ENCODE results near the gene SYCN.
"Not testable (repeated sequence)": the region's sequence is repeated elsewhere in the genome, so short reads cannot be mapped to it uniquely, and the experiment has no call there.

SYCN gene

GRCh38 chr19:39203372-39204341, at the start of gene SYCN:
Gene SYCN (minus strand): TSS chr19:39204263. CDS start chr19:39204254, 9 bp downstream.
- no peak for DNase-seq (ENCODE audit: low spot score)

DNA sequence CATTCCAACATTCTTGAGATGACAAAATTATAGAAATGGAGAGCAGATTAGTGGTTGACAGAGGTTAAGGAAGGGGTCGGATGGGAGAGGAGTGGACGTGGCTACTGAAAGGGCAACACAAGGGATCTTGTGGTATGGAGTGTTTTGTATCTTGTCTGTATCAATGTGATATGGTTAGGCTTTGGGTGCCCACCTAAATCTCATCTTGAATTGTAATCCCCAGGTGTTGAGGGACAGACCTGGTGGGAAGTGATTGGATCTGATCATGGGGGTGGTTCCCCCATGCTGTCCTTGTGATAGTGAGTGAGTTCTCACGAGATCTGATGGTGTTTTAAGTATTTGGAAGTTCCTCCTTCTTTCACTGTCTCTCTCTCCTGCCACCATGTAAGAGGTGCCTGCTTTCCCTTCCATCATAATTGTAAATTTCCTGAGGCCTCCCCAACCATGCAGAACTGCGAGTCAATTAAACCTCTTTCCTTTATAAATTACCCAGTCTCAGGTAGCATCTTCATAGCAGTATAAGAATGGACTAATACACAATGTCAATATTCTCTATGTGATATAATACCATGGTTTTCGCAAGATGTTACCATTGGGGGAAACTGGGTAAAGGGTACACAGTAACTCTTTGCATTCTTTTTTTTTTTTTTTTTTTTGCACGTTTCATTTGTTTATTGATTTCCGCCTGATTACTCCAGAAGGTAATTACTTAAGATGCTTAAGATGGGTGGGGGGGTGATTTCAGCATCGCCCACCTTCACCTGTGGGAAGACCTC, 49.5 kb upstream of the SYCN start:
- DNase-seq (ENCODE audit: low spot score), result no peak

GRCh38 chr19:39252458-39252857, 48.4 kb upstream of the SYCN start:
- no peak for DNase-seq (ENCODE audit: low spot score)

GRCh38 chr19:39251846-39252245, 47.8 kb upstream of the SYCN start:
- no peak for DNase-seq (ENCODE audit: low spot score)

DNA sequence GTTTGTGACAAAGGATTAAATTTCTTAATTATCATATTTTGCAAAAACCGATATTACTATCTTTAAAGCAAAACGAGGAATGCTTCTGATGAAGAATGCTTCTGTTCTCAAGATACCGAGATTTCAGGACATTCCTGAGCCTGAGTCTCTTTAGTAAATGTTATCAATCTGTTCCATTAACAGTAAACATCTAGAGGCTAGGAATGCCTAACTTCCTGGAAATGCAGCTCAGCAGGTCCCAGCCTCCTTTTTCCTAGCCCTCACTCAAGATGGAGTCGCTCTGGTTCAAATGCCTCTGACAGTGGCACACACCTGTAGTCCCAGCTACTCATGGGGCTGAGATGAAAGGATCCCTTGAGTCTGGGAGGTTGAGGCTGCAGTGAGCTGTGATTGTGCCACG, 47.0 kb upstream of the SYCN start:
- DNase-seq (ENCODE audit: low spot score), result no peak

- no peak for DNase-seq (ENCODE audit: low spot score)
Measured at GRCh38 chr19:39248806-39249205, 44.7 kb upstream of the SYCN start, which contains the start of gene IFNL4. Gene IFNL4 (minus strand): TSS chr19:39248856.

DNA sequence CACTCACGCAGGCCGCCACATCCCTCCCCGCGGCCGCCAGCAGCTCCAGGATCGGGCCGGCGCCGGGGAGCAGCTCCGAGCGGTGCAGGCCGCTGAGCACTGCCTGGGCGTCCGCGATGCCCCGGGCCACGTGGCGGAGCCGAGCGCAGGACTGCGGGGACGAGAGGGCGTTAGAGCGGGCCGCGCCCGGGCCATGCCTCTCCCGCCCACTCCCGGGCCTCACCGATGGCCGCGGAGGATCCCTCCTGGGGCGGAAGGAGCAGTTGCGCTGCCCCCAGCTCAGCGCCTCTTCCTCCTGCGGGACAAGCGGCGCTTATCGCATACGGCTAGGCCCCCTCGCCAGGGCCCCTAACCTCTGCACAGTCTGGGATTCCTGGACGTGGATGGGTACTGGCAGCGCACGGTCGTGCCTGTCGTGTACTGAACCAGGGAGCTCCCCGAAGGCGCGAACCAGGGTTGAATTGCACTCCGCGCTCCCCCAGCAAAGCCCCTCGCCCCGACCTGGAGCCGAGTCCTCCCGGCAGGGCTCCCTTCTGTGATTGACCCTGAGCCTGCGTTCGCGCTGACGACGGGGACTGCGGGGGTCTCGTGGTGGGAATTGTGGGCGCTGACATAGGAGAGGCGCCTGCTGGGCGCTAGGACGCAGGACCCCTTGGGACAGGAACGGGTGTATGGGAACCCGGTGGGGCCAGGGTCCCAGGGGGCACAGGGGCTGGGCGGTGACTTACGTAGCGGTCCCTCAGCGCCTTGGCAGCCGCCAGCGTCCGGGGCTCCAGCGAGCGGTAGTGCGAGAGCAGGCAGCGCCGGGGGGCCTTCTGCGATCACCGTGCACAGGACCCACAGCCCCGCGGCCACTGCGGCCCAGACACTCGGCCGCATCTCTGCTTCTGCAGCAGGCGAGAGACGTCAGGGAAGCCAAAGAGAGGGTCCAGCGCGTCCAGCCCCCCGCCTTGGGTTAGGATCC, 43.9 kb upstream of the SYCN start:
- DNase-seq (ENCODE audit: low spot score), result no peak

DNA sequence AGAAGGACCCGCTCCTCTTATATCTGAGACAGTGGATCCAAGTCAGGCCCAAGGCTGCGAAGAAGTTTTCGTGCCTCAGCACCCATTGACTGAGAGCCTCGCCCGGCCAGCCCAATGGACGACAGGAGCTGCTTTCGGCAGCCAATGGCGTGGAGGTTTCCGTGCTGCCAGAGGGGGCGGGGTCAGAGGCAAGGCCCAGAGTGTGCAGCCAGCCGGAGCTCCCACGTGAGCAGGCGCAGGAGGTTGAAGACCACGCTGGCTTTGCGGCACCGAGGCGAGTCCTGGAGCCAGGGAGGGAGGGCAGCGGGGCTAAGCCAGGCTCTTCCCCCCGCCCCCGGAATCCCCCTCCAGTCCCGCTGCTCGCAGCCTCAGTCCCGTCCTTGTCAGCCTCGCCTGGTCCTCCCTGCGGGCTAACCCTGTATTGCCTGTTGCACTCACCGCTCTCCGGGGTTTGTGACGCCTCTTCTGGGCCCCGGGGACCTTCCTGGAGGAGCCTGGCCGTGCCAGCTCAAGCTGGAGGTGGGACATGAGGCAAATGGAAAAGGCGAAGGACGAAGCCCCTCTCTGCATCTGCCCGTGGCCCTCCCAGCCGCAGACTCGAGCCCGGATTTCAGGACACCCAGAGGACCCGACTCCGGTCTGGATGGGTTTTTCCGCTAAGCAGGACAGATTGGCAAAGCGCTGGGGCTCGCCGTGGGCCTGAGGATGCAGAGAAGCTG, 43.0 kb upstream of the SYCN start:
- DNase-seq (ENCODE audit: low spot score), result peak; percentile 21

DNA sequence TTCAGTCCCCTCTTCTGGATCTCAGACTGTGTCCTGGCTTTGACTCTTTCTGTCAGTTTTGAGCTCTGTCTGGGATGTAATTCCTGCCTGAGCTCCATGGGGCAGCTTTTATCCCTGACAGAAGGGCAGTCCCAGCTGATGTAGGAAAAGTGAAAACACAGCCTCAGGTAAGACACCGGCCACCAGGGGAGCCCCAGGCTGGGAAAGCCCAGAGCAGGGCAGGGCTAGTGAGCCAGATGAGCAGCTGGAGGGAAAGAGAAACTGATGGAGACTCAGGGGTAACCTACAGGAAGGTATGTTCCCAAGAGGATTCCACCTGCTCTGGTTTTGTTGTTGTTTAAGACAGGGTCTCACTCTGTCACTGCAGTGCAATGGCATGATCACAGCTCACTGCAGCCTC, 41.1 kb upstream of the SYCN start:
- DNase-seq (ENCODE audit: low spot score), result not testable (repeated sequence)

DNA sequence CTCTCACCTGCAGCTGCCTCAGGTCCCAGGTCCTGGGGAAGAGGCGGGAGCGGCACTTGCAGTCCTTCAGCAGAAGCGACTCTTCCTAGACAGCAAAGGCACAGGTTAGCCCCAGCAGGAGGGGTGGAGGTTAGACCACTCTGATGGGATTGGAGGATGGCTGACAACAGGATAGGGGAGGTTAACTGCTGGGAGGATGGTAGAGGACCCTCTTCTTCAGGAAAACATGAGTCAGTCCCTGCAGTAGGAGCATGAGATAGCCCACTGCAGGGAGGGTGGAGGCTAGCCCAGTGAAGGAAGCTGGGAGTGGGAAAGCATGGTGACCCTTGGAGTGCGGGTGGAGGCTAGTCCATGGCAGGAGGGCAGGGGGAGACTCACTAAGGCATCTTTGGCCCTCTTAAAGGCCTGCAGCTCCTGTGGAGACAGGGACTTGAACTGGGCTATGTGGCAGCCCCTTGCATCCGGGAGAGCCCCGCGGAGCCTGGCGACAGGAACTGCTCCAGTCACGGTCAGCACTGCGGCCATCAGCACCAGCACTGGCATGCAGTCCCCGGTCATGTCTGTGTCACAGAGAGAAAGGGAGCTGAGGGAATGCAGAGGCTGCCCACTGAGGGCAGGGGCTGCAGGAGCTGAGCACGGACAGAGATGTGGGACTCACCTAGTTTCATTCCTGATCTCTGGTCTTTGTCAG, 40.5 kb upstream of the SYCN start, which contains the start of gene IFNL3:
TSS of gene IFNL3 (minus strand) at position 597 of the 691 bp plus-strand sequence. CDS start at position 558, 39 bp downstream.
- not testable (repeated sequence) for DNase-seq (ENCODE audit: low spot score)

DNA sequence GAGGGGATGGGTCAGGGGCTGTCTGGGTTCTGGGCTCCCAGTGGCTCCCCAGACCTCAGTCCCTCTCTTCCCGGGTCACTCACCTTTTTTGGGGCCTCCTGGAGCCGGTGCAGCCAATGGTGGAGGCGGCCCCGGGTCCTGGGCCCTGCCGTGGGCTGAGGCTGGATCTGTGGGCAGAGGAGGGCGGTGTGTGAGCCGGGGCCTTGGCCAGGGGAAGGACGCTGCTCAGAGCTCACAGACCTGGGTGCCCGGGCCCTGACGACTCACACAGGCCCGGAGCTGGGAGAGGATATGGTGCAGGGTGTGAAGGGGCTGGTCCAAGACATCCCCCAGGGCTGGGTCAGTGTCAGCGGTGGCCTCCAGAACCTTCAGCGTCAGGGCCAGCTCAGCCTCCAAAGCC, 39.7 kb upstream of the SYCN start:
- not testable (repeated sequence) for DNase-seq (ENCODE audit: low spot score)

GRCh38 chr19:39240421-39240820, 36.4 kb upstream of the SYCN start:
- no peak for DNase-seq (ENCODE audit: low spot score)

- no peak for DNase-seq (ENCODE audit: low spot score)
Measured at GRCh38 chr19:39238944-39239343, 34.9 kb upstream of the SYCN start.

DNA sequence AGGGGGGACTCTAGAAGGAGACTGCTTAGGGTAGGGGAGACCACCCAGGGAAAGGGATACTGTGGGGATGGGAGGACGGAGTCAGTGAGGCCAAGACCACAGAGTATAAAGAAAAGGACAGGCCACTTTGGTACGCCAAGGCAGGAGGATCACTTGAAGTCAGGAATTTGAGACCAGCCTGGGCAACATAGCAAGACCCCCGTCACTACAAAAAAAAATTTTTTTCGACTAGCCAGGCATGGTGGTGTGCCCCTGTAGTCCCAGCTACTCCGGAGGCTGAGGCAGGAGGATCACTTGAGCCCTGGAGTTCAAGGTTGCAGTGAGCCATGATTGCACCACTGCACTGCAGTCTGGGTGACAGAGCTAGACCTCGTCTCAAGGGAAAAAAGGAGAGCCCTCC, 34.1 kb upstream of the SYCN start:
- DNase-seq (ENCODE audit: low spot score), result no peak

- DNase-seq (ENCODE audit: low spot score), result peak; percentile 59
Measured at GRCh38 chr19:39237200-39238184, 33.4 kb upstream of the SYCN start.

DNA sequence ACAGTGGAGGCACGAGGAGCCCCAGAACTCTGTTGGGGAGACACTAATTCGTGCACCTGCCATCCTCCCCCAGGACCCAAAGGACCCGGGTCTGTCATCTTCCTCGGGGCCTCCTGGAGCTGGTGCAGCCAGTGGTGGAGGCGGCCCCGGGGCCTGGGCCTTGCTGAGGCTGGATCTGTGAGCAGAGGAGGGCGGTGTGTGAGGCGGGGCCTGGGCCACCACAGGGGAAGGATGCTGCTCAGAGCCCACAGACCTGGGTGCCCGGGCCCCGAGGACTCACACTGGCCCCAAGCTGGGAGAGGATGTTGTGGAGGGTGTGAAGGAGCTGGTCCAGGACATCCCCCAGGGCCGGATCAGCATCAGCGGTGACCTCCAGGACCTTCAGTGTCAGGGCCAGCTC, 32.5 kb upstream of the SYCN start:
- DNase-seq (ENCODE audit: low spot score), result peak; percentile 20

DNA sequence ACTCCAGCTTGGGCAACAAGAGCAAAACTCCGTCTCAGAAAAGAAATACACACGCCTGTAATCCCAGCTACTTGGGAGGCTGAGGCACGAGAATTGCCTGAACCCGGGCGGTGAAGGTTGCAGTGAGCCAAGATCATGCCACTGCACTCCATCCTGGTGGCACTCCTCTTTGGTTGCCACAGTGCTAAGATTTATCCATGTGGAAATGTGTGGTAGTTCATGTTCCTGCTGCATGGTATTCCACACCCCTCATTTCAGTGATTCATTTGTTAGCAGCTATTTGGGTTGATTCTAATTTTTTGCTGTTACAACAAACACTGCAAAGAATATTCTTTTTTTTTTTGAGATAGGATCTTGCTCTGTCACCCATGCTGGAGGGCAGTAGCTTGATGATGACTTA, 28.6 kb upstream of the SYCN start:
- DNase-seq (ENCODE audit: low spot score), result no peak

DNA sequence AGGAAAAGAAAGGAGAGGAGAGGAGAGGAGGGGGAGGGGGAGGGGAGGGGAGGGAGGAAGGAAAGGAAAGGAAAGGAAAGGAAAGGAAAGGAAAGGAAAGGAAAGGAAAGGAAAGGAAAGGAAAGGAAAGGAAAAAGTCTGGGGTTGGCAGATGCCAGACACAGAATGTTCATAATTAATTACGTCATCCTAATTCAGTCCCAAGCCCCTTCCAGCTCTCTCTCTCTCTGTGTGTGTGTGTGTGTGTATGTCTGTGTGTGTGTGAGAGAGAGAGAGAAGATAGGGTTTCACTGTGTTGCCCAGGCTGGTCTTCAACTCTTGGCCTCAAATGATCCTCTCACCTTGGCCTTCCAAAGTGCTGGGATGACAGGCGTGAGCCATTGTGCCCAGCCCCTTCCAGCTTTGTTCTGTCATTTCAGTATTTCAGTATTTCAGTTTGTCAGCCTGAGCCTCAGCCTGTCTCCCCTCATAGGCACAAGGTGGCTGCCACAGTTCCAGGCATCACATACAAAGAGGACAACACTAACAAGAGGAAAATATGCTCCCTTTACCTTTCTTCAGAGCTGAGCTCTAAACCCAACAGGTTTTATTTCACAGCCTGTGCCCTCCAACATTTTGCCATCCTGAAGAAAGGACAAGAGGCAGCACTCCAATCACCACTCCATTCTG, 26.2 kb upstream of the SYCN start:
- DNase-seq (ENCODE audit: low spot score), result no peak

Measured in CD4-positive, alpha-beta T cell treated with Interleukin-6 at 100 ng/mL for 8 hours (primary cell).